GM19099 (cell line): Measurements from ENCODE around the gene SYT8.

Experiments
- POLR2A ChIP-seq: IDR thresholded peaks from 3 replicates; pipeline ENCODE4 v1.6.1; 2011; ENCODE audit warnings: low read depth; ENCODE audit not compliant: insufficient read length; ENCODE audit errors: extremely low read depth

Gene SYT8

DNA sequence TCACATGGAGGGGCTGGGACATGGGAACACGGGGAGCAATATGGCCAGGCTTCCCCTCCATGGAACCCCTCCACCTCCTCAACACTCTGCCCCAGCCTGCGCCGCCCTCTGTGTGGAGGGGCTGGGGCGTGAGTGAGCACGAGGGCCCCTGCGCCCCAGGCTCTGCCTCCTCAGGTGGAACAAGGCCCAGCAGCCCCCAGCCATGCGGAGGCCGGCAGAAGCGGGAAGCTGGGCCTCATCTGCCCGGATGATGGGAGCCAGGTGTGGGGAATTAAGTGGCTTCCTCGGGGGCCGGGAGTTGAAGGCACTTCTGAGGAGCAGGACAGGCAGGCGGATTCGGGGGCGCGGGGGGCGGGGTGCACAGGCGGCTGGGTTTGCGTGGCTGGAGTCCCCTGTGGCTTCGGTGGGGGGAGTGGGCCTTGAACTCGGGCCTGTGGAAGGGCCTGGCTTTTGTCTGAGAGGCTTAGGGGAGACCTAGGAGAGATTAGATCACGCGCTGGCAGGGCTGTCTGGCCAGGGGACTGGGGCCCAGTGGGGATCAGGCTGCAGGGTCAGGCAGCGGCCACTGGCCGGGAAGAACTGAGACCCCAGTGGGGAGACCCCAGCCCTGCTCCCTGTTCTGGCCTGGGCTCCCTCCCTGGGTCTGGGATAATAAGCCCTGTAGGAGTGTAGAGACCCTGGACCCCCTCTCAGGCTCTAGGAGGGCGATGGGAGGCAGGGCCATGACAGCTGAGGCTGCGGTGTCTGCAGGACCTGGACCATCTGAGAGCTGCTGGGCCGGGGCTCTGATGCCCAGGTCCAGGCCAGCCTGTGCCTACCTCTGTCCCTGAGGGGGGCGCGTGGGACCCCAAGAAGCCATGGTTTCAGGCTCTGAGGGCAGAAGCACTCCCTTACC is 43.6 kb downstream of the SYT8 start:
- no peak for TF ChIP-seq POLR2A

DNA sequence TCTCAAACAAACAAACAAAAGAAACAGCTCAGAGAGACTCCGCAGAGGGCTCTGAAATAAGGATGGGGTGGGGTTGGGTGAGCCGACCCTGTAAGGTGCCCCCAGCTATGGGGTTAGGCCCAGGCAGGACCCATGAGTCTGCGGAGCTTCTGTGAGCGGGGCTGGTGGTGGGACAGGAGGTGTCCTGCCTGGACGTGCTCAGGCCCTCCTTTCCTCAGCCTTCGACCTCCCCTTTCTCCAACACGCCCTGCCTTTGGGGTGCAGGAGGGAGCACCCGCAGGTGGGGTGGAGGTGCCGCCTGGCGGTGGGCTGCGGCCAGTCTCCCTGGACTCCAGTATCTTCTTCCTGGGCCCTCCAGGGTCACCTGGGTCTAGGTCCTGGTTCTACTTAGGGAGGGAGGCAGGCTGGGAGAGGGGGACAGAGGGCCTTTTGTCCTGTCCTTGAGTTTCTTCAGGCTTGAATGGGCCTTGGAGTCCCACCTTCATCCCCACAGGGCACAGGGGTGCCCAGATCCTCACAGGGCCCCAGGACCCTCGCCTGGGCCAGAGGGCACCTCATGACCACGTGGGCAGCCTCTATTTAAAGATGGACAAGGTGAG is 44.7 kb downstream of the SYT8 start:
- TF ChIP-seq POLR2A = no peak

DNA sequence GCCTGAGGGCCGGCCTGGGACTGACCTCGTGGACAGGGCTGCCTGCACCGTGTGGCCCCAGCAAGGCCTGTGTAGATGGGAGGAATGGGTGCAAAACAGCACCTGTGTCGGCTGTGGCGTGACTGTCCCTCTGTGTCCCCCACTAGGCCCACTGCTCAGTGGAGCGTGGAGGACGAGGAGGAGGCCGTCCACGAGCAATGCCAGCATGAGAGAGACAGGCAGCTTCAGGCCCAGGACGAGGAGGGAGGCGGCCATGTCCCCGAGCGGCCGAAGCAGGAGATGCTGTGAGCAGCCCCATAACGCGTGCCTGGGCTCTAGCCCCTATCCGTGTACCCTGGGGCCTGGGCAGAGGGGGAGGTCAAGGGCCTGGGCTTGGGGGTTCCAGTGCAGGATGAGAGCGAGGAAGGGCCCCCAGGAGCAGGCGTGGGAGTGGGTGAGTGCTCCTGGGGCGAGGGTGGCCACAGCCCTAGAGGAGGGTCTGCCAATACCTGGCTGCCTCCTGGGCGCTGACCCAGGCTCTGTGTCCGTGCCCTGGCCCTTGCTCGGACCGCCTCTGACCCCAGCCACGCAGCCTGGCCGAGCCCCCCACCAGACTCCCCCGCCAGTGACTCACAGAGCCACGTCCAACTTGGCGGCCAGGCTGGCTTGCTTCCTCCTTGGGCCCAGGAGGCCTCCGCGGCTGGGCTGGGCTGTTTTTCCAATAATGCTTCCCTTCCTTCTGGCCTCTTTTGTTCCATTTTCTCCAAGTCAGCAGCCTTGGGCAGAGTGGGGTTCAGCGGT is 45.3 kb downstream of the SYT8 start:
- TF ChIP-seq POLR2A = no peak

DNA sequence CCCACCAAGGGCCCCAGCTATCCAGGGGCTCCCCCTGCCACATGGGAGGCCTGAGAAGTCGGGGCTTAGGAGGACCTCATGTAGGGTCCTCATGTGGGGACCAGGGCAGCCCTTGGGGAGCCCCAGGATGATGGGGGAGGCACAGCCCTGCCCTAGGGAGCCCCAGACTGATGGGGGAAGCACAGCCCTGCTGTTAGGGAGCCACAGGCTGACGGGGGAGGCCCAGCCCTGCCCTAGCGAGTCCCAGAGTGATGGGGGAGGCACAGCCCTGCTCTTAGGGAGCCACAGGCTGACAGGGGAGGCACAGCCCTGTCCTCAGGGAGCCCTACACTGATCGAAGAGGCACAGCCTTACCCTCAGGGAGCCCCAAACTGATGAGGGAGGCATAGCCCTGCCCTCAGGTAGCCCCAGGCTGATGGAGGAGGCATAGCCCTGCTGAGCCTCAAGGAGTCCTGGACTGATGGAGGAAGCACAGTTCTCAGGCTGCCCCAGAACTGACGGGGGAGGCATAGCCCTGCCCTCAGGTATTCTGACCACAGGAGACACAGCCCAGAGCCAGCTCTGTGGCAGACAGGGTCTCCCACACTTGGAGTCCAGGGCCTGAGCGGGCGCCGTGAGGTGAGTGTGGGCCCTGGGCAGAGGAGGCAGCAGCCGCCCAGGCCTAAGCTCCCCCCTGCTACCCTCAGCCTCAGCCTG is 46.1 kb downstream of the SYT8 start:
- TF ChIP-seq POLR2A = no peak

DNA sequence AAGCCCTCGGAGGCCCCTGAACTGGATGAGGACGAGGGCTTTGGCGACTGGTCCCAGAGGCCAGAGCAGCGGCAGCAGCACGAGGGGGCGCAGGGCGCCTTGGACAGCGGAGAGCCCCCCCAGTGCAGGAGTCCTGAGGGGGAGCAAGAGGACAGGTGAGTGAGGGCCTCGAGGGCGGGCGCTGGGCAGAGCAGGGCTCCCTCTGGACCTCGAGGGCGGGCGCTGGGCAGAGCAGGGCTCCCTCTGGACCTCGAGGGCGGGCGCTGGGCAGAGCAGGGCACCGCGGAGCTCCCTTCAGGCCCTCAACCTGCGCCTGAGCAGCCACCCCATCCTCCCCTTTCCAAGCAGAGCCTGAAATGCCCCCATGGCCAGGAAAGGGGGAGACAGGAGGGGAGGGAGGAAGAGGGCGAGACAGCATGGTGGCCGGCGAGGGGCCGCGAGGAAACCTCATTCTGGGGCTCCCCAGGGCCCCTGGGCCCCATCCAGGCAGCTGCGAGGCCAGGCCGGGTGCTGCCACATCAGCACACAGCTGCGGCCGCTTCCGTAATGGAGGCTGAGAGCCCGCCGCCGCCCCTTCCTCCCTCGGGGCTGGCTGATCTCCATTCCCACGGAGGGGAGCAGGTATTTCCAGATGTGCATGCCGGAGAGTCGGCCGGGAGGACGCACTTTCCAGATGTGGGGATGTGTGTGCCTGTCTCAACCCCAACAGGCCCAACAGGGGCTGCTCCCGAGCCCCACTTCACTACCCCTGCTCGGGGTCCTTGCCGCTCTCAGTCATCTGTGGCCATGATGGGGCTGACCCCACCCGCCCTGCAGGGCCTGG is 46.9 kb downstream of the SYT8 start:
- no peak for TF ChIP-seq POLR2A

DNA sequence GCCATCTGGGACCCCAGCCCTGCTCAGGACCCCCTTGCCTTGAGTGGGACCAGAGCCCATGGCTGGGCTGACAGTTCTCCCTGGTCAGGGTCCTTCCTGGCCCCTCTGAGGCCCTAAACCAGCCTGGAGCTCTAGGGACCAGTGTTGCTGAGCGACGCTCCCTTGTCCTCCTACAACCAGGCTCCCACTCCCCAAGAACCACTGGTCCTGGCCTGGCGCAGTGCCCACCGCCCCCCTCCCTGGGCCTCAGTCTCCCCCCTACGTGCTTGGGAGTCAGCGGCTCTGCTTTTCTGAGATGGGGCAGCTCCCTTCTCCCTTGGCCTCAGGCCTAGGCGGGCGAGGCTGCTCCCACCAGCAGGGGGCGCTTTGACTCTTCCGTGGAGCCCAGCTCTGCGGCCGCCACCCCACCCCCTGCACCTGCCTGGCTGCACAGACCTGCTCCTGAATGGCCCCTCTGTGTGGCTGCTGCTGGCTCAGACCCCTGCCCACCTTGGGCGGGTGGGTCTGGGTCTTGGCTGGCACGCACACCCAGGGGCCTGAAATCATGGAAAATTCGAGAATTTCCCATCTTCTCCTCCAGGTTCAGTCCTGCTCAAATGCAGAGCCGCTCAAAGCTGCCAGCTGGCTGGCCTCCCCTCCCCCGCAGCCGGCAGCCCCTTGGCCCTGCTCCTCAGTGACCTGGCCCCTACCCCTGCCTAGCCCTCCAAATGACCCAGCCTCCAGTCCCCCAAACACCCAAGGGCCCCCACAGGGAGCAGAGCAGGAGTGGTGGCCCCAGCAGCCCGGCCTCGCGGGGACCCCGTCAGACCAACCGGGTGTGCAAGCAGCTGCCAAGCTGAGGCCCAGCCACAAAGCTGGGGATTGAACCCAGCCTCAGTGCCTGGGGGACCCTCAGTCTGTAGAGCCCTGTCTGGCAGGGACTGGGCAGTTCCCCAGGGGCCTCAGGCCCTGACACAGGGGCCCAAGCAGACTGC is 47.8 kb downstream of the SYT8 start:
- no peak for TF ChIP-seq POLR2A

DNA sequence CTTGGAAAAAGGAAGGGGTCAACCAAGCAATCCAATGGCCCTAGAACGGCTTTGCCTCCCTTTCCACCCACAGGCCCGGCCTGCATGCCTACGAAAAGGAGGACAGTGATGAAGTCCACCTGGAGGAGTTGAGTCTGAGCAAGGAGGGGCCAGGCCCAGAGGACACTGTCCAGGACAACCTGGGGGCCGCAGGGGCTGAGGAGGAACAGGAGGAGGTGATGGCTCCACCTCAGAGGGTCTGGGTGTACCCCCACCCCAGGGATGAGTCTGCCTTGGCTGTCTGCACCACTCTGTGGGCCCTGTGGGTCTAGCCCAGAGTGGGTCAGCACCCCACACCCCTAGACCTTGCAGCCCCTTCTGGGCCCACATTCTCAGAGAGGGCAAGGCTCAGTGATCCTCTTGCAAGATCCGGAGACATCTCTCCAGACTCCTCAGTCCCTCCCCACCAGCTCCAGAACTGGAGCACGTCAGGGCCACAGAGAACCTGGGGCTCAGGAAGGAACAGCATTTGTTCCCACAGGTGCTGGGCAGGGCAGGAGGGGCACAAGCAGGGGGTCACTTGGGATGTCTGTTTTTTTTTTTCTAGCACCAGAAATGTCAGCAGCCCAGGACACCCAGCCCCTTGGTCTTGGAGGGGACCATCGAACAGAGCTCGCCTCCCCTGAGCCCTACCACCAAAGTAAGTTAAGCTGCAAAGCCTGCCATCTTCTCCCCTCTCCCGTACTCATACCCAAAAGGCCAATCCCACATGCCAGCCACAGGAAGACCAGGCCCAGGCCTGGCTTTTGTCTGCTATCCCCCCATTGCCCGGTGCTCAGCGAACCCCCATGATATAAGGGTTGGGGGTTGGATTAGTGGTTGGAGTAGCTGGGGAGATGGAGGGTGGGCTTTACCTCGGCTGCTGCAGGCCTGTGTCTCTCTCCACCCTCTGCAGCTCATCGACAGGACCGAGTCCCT is 48.8 kb downstream of the SYT8 start:
- no peak for TF ChIP-seq POLR2A

DNA sequence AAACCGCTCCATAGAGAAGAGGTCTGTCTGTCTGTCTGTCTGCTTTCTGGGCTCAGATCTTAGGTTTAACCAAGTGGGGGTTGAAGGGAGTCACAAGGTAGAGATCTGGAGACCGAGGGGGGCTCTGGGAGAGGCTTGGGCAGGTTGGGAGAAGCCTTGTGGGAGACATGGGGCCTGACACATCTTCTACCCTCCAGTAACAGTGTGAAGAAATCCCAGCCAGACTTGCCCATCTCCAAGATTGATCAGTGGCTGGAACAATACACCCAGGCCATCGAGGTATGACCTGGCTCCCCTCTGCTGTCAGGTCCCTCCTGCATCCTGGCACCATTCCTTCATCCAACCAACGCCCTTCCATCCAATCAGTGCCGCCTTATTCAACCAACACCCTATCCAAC is 49.5 kb downstream of the SYT8 start:
- no peak for TF ChIP-seq POLR2A
